Sigmoid colon (tissue), 3 donors: ENCODE measurements around the gene NRGN.

Experiments
- CTCF ChIP-seq, 4 experiments: fragments of 450-650 bp in 3 of 4; fragments of 200-600 bp in 1 of 4; IDR thresholded peaks; one replicate each; pipeline ENCODE4 v1.5.1; 2016 to 2019; ENCODE audit warnings: antibody characterized with exemption in 4 of 4, mild to moderate bottlenecking in 3 of 4, moderate library complexity in 2 of 4
- POLR2A ChIP-seq, 2 donors: fragments of 450-650 bp; IDR thresholded peaks; one replicate each; pipeline ENCODE4 v1.6.1; 2016; ENCODE audit warnings: antibody characterized with exemption in 2 of 2, mild to moderate bottlenecking in 2 of 2, moderate library complexity in 2 of 2

GRCh38 chr11:124724979-124725718 is 14.6 kb upstream of the NRGN start:
- no peak for TF ChIP-seq POLR2A (IDR thresholded peaks at IDR 0.05)
- no peak for TF ChIP-seq CTCF (IDR thresholded peaks at IDR 0.05)
